ENCODE data around the gene PPP4R3A.
"Not testable (repeated sequence)": the region's sequence is repeated elsewhere in the genome, so short reads cannot be mapped to it uniquely, and the experiment has no call there.

PPP4R3A gene

GRCh38 chr14:91510171-91511042 is at the start of gene PPP4R3A:
Gene PPP4R3A (minus strand): TSS chr14:91510310. CDS start chr14:91509647, 663 bp downstream.
- TF ChIP-seq POLR2A (IDR thresholded peaks at IDR 0.05; ENCODE audit: low read length) = peak; percentile 97
- TF ChIP-seq GATA1 (IDR thresholded peaks at IDR 0.05; ENCODE audit: low read depth, low read length) = no peak
- peak; percentile 98 to 99 for DNase-seq

DNA sequence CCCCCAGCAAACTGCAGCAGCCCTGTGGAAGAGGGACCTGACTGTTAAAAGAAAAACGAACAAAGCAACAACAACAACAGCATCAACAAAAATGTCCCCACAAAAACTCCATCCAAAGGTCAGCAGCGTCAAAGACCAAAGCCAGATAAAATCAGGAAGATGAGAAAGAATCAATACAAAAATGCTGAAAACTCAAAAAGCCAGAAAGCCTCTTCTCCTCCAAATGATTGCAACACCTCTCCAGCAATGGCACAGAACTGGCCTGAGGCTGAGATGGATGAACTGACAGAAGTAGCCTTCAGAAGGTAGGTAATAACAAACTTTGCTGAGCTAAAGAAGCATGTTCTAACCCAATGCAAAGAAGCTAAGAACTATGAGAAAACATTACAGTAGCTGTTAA is 45.4 kb upstream of the PPP4R3A start:
- TF ChIP-seq POLR2A (IDR thresholded peaks at IDR 0.05; ENCODE audit: low read length) = no peak
- DNase-seq = no peak

GRCh38 chr14:91554535-91555332 is 44.6 kb upstream of the PPP4R3A start:
- TF ChIP-seq GATA1 (IDR thresholded peaks at IDR 0.05; ENCODE audit: low read depth, low read length) (no peak), POLR2A (IDR thresholded peaks at IDR 0.05; ENCODE audit: low read length) (no peak)
- DNase-seq = no peak

DNA sequence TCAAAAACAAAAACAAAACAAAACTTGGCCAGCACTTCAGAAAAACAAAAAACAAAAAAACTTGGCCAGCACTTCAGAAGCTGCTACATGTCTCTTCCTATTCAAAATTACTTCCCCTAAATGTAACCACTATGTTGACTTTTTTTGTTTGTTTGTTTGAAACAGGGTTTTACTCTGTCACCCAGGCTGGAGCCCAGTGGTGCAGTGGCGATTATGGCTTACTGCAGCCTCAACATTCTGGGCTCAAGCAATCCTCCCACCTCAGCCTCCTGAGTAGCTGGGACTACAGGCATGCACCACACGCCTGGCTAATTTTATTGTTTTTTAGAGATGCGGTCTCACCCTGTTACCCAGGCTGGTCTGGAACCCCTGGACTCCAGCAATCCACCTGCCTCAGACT is 38.0 kb upstream of the PPP4R3A start:
- DNase-seq = no peak

DNA sequence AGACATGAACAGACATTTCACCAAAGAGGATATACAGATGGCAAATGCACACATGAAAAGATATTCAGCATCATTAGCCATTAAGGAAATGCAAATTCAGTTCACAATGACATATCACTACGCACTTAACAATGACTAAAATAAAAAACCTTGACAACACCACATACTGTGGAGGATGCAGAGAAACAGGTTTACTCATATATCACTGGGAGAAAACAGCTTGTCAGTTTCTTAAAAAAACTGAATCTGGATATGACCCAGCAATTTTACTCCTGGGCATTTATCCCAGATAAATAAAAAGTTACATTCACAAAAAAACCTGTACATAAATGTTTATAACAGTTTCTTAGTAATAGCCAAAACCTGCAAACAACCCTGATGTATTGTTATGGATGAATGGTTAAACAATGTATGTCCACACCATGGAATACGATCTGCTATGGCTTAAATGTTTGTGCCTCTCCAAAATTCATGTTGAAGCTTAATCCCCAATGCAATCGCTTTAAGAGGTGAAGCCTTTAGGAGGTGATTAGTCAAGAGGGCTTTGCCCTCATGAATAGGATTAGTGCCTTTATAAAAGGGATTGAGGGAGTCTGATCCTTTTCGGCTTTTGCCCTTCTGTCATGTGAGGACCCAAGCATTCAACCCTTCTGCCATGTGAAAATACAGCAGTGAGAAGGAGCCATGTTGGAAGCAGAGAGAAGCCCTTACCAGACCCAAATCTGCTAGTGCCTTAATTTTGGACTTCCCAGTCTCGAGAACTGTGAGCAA is 36.0 kb upstream of the PPP4R3A start:
- TF ChIP-seq GATA1 (IDR thresholded peaks at IDR 0.05; ENCODE audit: low read depth, low read length) (no peak), POLR2A (IDR thresholded peaks at IDR 0.05; ENCODE audit: low read length) (no peak)
- DNase-seq = no peak

More for the DNA sequence above, 38.0 kb upstream of the PPP4R3A start:
- no peak for TF ChIP-seq POLR2A (IDR thresholded peaks at IDR 0.05; ENCODE audit: low read length)
- no peak for TF ChIP-seq GATA1 (IDR thresholded peaks at IDR 0.05; ENCODE audit: low read depth, low read length)

DNA sequence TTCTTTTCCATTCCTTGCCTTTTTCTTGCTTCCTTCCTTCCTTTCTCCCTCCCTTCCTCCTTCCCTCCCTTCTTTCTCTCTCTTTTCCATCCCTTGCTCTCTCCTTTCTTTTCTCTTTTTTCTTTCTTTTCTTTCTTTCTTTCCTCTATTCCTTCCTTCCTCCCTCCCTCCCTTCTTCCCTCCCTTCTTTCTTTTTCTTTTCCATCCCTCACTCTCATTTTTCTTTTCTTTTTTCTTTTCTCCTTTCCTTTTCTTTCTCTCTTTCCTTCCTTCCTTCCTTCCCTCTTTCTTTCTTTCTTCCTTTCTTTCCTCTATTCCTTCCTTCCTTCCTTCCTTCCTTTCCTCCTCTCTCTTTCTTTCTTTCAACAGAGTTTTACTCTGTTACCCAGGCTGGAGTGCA is 35.1 kb upstream of the PPP4R3A start:
- no peak for DNase-seq
- TF ChIP-seq GATA1 (IDR thresholded peaks at IDR 0.05; ENCODE audit: low read depth, low read length) (no peak), POLR2A (IDR thresholded peaks at IDR 0.05; ENCODE audit: low read length) (no peak)

DNA sequence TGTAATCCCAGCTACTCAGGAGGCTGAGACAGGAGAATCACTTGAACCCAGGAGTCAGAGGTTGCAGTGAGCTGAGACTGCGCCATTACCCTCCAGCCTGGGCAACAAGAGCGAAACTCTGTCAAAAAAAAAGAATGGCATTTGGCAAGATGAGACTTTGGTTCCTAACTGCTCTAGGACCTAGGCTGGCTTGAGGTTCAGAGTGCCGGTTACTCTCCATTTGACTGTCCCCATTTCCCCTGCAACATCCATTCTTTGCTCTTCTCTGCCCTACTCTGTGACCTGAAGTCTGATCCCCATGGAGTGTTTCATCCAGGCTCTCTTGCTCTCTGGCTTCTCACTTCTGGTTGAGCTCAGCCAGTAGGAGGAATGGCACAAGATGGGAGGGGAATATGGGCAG is 26.2 kb upstream of the PPP4R3A start:
- no peak for DNase-seq
- no peak for TF ChIP-seq GATA1 (IDR thresholded peaks at IDR 0.05; ENCODE audit: low read depth, low read length)
- TF ChIP-seq POLR2A (IDR thresholded peaks at IDR 0.05; ENCODE audit: low read length) = no peak

GRCh38 chr14:91534059-91534458 is 23.9 kb upstream of the PPP4R3A start:
- not testable (repeated sequence) for DNase-seq

- TF ChIP-seq POLR2A (IDR thresholded peaks at IDR 0.05; ENCODE audit: low read length) = no peak
- TF ChIP-seq GATA1 (IDR thresholded peaks at IDR 0.05; ENCODE audit: low read depth, low read length) = no peak
- DNase-seq = no peak
Observed at GRCh38 chr14:91533623-91534022, 23.5 kb upstream of the PPP4R3A start.

DNA sequence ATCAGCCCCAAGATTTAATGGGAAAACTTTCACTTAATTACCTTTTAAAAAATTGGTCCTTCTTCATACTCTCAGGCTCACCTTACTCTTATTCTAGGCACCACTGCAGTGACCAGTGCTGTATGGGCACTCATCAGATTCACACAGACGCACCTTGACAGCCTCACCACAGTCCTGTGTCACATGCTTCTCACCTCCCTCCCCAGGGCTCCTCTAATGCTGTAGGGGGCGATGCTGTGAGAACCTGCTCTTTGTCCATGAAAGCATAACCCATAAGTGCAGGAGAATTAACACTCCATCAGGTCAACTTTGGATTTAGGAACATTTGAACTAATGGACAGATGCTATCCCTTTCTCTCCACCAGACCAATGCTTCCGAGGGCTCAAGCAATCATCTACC is 13.9 kb upstream of the PPP4R3A start:
- no peak for DNase-seq
- no peak for TF ChIP-seq GATA1 (IDR thresholded peaks at IDR 0.05; ENCODE audit: low read depth, low read length)
- no peak for TF ChIP-seq POLR2A (IDR thresholded peaks at IDR 0.05; ENCODE audit: low read length)

GRCh38 chr14:91521061-91521640 is 11.0 kb upstream of the PPP4R3A start:
- no peak for TF ChIP-seq GATA1 (IDR thresholded peaks at IDR 0.05; ENCODE audit: low read depth, low read length)
- TF ChIP-seq POLR2A (IDR thresholded peaks at IDR 0.05; ENCODE audit: low read length) = no peak

DNA sequence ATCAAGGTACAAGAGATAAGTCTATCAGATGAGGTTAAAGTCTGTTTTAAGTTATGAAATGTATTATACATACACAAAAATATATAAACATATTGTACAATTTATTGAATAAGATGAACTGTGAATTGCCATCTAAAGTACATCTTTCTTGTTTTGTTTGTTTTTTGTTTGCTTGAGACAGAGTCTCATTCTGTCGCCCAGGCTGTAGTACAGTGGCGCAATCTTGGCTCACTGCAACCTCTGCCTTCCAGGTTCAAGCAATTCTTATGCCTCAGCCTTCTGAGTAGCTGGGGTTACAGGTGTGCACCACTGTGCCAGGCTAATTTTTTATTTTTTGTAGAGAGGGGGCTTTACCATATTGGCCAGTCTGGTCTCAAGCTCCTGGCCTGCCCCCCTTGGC is 10.0 kb upstream of the PPP4R3A start:
- DNase-seq = no peak
- TF ChIP-seq POLR2A (IDR thresholded peaks at IDR 0.05; ENCODE audit: low read length) (no peak), GATA1 (IDR thresholded peaks at IDR 0.05; ENCODE audit: low read depth, low read length) (no peak)

More at GRCh38 chr14:91521061-91521640, 11.0 kb upstream of the PPP4R3A start:
- no peak for DNase-seq

- TF ChIP-seq GATA1 (IDR thresholded peaks at IDR 0.05; ENCODE audit: low read depth, low read length) (no peak), POLR2A (IDR thresholded peaks at IDR 0.05; ENCODE audit: low read length) (no peak)
- DNase-seq = no peak
Observed at GRCh38 chr14:91519239-91520036, 9.3 kb upstream of the PPP4R3A start.

Measured in erythroblast (primary cell).